ENCODE measurements around the gene EHD3. TPM values are rescaled to one million over a fixed set of nuclear protein-coding genes. Genes with fewer than 3 reads are reported as not detected.

Gene EHD3
- 23.6 TPM for polyA plus RNA-seq (2013, experiment 1 of 2; ENCODE audit: insufficient read length)
- 21.7 TPM for polyA plus RNA-seq (2013, experiment 2 of 2; ENCODE audit: insufficient read length)

DNA sequence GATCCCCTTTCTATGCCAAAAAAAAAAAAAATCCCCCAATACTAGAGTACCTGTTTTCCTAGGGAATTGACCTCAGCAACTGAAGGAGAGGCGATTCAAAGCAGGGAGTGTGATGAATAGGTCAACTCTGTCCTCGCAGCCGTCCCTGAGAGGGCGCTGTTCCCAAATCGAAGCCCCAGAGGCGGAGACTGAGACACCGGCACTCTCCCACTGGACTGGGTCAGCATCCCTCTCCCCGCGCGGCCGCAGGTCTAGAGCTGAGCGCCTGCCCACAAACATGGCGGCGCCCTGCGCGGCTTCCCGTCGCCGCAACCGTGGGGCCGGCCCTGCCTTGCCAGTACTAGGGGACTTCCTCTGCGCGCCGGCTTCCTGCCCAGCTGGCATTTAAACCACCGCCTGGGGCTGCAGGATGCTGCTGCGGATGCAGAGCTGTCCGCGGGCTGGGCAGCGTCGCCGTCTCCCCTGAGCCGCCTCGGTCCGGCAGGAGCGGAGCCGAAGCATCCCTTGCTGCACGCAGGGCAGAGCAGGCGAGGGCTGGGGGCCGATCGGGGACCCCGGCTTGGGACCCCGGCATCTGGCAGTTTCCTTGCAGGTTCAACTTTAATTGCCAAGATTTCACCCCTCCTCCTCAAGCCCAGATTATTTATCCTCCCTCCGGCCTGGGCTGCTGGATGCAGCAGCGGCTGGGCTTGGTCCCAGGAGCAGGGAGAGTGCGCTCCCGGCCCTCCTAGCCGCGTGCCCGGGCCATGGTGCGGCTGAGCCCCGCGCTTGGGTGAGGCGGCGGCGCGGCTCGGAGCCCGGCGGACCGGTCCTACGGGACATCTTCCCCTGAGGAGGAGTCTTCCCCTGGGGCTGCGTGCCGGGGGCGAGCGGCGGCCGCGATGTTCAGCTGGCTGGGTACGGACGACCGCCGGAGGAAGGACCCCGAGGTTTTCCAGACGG lies at the start of gene EHD3:
Gene EHD3, plus strand, starts transcription at position 412 of the 942 bp plus-strand sequence. Its CDS starts 470 bp downstream, at position 882.
- peak; percentile 94 for DNase-seq

- DNase-seq = no peak
Measured at GRCh38 chr2:31187166-31187565, 46.8 kb upstream of the EHD3 start.

- no peak for DNase-seq
Measured at GRCh38 chr2:31188131-31188530, 45.8 kb upstream of the EHD3 start.

GRCh38 chr2:31189141-31189540 lies 44.8 kb upstream of the EHD3 start:
- no peak for DNase-seq

DNA sequence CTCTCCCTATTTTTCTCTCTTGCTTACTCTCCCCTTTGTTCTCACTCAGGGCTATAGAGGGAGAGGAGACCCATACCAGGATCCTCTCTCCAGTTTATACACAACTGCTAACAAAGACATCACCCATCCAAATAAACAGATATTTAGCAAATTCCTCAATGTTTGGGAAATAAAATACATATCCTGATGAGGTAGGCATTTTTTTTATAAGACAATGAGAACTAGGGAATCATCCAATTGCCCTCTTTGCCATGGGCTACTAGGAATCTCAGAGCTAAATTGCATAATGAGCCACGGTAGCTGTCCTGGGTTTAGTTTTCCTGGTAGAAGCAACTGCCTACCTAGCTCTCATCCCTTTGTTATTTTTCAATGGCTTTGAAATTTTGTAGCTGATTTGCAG lies 43.8 kb upstream of the EHD3 start:
- no peak for DNase-seq

DNA sequence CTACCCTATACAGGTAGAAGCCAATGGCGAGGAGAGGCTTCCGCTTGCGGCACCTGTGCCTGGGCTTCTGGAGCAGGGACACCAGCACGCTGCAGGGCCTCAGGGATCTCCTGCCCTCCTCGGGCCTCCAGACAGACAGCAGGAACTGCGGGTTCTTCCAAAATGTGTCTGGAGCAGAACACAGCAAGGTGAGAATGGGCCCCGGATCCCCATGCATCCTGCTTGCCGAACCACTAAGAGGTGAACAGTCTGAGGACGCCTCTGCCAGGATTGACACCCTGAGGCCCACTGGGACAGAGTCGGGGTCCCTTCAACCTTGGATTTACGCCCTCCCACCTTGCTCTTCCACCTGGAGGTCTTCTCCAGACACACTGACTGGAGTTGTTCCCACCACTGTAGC lies 42.0 kb upstream of the EHD3 start:
- no peak for DNase-seq

DNA sequence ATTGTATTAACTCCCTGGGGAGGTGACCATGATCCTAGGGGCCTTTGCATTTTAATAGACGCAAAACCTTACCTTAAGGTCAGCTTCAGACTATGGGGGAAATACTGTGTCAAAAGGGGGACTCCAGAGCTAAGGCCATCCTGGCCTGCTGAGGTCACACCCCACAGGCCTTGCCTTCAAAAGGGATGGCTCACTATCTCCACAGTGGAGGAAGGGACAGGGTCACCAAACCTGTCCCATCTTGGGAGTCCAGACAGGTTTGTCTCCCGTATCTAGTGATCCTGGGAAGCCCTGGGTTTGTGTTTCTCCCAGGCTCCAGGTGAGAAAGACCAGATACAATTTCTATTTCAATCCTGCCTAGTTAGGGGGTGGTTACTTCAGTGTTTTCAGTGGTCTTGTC lies 41.6 kb upstream of the EHD3 start:
- DNase-seq = no peak

DNA sequence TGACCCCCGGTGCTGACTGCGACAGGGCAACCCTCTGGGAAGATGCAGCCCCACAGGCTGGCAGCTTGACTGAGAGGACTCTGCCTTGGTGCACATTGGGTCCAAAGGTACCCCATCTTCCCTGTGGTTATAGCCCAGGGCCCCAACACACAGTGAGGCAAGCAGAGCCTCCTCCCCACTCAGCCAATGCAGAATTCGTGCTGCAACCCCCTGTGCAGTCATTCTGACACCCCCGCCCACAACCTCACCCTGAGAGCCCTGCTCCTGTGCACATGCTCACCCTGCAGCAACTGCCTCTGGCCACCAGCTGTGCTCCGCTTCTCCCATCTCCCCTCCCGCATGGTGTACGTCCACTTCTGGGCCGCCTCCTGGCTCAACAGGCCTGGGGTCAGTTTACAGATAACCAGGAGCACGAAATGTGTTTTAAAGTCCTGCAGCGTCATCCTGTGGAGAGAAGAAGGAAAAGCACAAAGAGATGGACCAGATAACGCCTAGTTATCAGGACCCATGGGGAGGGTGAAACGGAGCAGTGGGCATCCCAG lies 41.0 kb upstream of the EHD3 start:
- no peak for DNase-seq

- no peak for DNase-seq
Measured at GRCh38 chr2:31193806-31194205, 40.1 kb upstream of the EHD3 start.

DNA sequence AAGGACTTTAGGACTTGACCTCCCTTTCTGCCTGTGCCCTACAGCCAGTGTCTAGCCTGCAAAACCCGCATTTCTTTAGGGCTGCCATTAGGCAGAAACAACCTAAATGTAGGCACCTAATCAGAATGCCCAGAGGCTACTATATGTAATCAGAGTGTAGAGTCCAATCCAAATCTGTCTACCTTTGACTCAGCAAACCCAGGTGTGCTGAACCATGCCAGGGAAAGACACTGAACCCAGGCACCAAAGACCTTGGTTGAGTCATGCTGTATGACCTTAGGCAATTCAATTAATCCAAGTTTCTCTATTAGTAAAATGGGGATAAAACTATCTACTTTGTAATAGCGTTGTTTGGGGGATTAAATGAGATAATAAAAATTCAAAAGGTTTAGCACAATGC lies 37.3 kb upstream of the EHD3 start:
- no peak for DNase-seq

DNA sequence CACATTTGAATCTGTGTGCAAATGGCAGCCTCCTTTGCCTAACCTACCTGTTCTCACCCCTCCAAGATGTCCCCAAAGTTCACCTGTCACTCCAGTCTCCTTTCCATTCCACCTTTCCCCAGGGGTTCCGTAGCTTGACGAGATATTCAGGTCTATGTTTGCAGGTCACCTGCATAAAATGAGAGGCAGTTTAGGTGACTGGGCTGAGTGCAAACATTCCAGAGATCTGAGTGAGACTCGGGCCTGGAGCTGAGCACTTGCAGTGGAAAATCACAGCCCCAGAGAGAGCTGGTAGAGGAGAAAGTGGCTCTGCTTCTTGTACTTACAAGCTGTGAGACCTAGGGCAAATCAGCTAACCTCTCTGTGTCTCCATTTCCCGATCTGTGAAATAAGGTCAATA lies 36.8 kb upstream of the EHD3 start:
- DNase-seq = no peak

DNA sequence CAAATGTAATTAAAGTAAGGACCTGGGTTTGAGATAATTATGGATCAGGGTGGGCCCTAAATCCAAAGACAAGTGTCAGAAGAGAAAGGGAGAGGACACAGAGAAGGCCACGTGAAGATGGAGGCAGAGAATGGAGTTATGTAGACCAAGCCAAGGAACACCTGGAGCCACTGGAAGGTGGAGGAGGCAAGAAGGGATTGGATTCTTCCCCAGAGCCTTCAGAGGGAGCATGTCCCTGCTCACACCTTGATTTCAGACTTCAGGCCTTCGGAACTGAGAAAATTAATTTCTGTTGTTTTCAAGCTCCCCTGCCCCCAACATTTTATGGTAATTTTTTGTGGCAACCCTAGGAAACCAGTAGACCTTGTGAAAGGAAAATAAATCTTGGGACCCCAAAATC lies 36.3 kb upstream of the EHD3 start:
- DNase-seq = no peak

GRCh38 chr2:31199206-31199605 lies 34.7 kb upstream of the EHD3 start:
- no peak for DNase-seq

GRCh38 chr2:31200972-31201371 lies 33.0 kb upstream of the EHD3 start:
- DNase-seq = no peak

GRCh38 chr2:31202041-31202440 lies 31.9 kb upstream of the EHD3 start:
- no peak for DNase-seq

DNA sequence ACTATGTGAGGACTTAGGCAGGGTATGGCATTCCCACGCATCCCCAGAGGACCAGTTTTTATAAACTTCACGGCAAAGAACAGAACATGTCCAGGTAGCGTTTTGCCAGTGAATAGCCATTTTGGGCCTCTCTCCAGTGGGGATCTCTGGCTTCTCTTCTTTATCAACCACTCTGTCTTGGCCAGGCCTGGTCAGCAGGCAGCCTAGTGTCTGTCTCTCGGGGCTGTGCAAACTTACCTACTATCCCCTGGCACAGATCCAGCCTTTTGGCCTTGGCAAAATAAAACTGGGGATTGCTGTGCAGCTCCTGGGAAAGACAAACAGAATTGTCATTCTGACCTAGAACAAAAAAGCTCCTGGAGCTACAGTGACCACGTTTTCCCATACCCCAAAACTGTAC lies 31.1 kb upstream of the EHD3 start:
- no peak for DNase-seq

- no peak for DNase-seq
Measured at GRCh38 chr2:31203916-31204315, 30.0 kb upstream of the EHD3 start.

GRCh38 chr2:31204783-31205182 lies 29.2 kb upstream of the EHD3 start:
- no peak for DNase-seq

- DNase-seq = no peak
Measured at GRCh38 chr2:31205186-31205585, 28.8 kb upstream of the EHD3 start.

GRCh38 chr2:31205613-31206012 lies 28.3 kb upstream of the EHD3 start:
- DNase-seq = no peak

DNA sequence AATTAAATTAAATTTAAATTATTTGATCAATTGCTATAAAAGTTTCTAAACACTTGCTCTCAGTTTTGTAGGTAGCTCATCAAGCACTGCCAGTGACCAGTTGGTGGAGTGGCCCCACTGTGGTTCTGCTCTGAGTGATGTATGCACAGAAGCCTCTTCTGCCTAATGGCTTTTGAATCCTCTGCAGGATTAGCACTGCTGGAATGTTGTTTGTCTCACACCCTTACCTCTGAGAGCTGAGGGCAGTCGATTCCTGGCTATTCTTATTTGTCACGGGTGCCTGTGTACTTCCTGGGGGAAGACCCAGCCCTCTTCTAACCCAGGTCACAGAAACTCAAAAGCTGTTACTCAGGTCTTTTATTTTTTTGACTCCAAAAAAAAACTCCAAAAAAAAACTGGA lies 26.2 kb upstream of the EHD3 start:
- DNase-seq = no peak

- DNase-seq = no peak
Measured at GRCh38 chr2:31208240-31208639, 25.7 kb upstream of the EHD3 start.

- peak; percentile 13 for DNase-seq
Measured at GRCh38 chr2:31212659-31213600, 21.0 kb upstream of the EHD3 start.

All from fibroblast of skin of scalp (primary cell).